SK-N-SH (cell line): ENCODE data around the gene SP110.

Experiments
- CTCF ChIP-seq: fragments of 200-600 bp; sonication (generic); IDR thresholded peaks from 2 replicates; pipeline ENCODE4 v1.6.1; 2017; ENCODE audit warnings: antibody characterized with exemption, mild to moderate bottlenecking, moderate library complexity
- EZH2phosphoT487 ChIP-seq: fragments of 200-600 bp; sonication (generic); IDR thresholded peaks from 2 replicates; pipeline ENCODE4 v1.6.1; 2017; ENCODE audit warnings: low read depth, mixed run types, mild to moderate bottlenecking, antibody characterized with exemption, moderate library complexity, borderline replicate concordance
- NRF1 ChIP-seq: IDR thresholded peaks from 2 replicates; pipeline ENCODE4 v1.6.1; 2012; ENCODE audit warnings: low read depth, mild to moderate bottlenecking, low read length
- POLR2AphosphoS5 ChIP-seq: IDR thresholded peaks from 2 replicates; pipeline ENCODE4 v1.6.1; 2012; ENCODE audit warnings: low read depth, low read length
- ZBTB33 ChIP-seq: IDR thresholded peaks from 2 replicates; pipeline ENCODE4 v1.4.0; 2012; ENCODE audit warnings: low read depth, borderline replicate concordance

- no peak for TF ChIP-seq EZH2phosphoT487
- TF ChIP-seq CTCF = no peak
- no peak for TF ChIP-seq ZBTB33
- no peak for TF ChIP-seq POLR2AphosphoS5
- TF ChIP-seq NRF1 = no peak
Observed at GRCh38 chr2:230172156-230172555, 47.6 kb downstream of the SP110 start.
